ENCODE data around the gene CSF3.

CSF3 gene

GRCh38 chr17:40021451-40021971, 6.3 kb downstream of the CSF3 start:
- no peak for TF ChIP-seq CTCF (IDR thresholded peaks at IDR 0.05; ENCODE audit: low read depth, low read length)
- H3K4me3 ChIP-seq (ENCODE audit: low read depth, low read length) = no peak overlapping the region

GRCh38 chr17:40022497-40022896, 7.3 kb downstream of the CSF3 start:
- no peak for TF ChIP-seq CTCF (IDR thresholded peaks at IDR 0.05; ENCODE audit: low read depth, low read length)

GRCh38 chr17:40022961-40023541, 7.8 kb downstream of the CSF3 start:
- no peak for TF ChIP-seq CTCF (IDR thresholded peaks at IDR 0.05; ENCODE audit: low read depth, low read length)
- no peak overlapping the region for H3K4me3 ChIP-seq (ENCODE audit: low read depth, low read length)

More at GRCh38 chr17:40022497-40022896, 7.3 kb downstream of the CSF3 start:
- no peak overlapping the region for H3K4me3 ChIP-seq (ENCODE audit: low read depth, low read length)

- H3K4me3 ChIP-seq (ENCODE audit: low read depth, low read length) = no peak overlapping the region
Measured at GRCh38 chr17:40023590-40024292, 8.5 kb downstream of the CSF3 start.

GRCh38 chr17:40024901-40025300, 9.7 kb downstream of the CSF3 start:
- TF ChIP-seq CTCF (IDR thresholded peaks at IDR 0.05; ENCODE audit: low read depth, low read length) = no peak

More at GRCh38 chr17:40023590-40024292, 8.5 kb downstream of the CSF3 start:
- no peak for TF ChIP-seq CTCF (IDR thresholded peaks at IDR 0.05; ENCODE audit: low read depth, low read length)

GRCh38 chr17:40025559-40025958, 10.3 kb downstream of the CSF3 start:
- TF ChIP-seq CTCF (IDR thresholded peaks at IDR 0.05; ENCODE audit: low read depth, low read length) = no peak
- no peak overlapping the region for H3K4me3 ChIP-seq (ENCODE audit: low read depth, low read length)

More at GRCh38 chr17:40024901-40025300, 9.7 kb downstream of the CSF3 start:
- H3K4me3 ChIP-seq (ENCODE audit: low read depth, low read length) = no peak overlapping the region
